NCI-H187 treated with DMSO at 0.1 percent for 48 hours (cell line): Measurements from ENCODE around the gene CRADD.
A peak's percentile ranks its signal among the peaks of the same experiment; 100 is the strongest.
"Not testable (repeated sequence)": the region's sequence is repeated elsewhere in the genome, so short reads cannot be mapped to it uniquely, and the experiment has no call there.

Experiments
- DNase-seq: peaks from one replicate; lab custom pipeline; 2025; lab: John Stamatoyannopoulos, UW

Gene CRADD

GRCh38 chr12:93784339-93785086 lies 107.3 kb downstream of the CRADD start:
- DNase-seq = peak; percentile 45

GRCh38 chr12:93785249-93786010 lies 108.3 kb downstream of the CRADD start:
- DNase-seq = no peak

GRCh38 chr12:93786656-93787397 lies 109.7 kb downstream of the CRADD start:
- DNase-seq = no peak

- DNase-seq = no peak
Measured at GRCh38 chr12:93788853-93789252, 111.7 kb downstream of the CRADD start.

GRCh38 chr12:93789767-93790166 lies 112.6 kb downstream of the CRADD start:
- DNase-seq = no peak

- DNase-seq = no peak
Measured at GRCh38 chr12:93790472-93791152, 113.4 kb downstream of the CRADD start.

GRCh38 chr12:93793007-93793406 lies 115.8 kb downstream of the CRADD start:
- no peak for DNase-seq

- no peak for DNase-seq
Measured at GRCh38 chr12:93793983-93794382, 116.8 kb downstream of the CRADD start.

- no peak for DNase-seq
Measured at GRCh38 chr12:93794738-93795137, 117.6 kb downstream of the CRADD start.

GRCh38 chr12:93795352-93795751 lies 118.2 kb downstream of the CRADD start:
- DNase-seq = no peak

GRCh38 chr12:93796729-93797128 lies 119.6 kb downstream of the CRADD start:
- DNase-seq = no peak

GRCh38 chr12:93798279-93799151 lies 121.3 kb downstream of the CRADD start:
- no peak for DNase-seq

GRCh38 chr12:93801666-93802065 lies 124.5 kb downstream of the CRADD start:
- not testable (repeated sequence) for DNase-seq

GRCh38 chr12:93802293-93802692 lies 125.1 kb downstream of the CRADD start:
- DNase-seq = no peak

- DNase-seq = no peak
Measured at GRCh38 chr12:93802698-93803423, 125.7 kb downstream of the CRADD start.

GRCh38 chr12:93803424-93803807 lies 126.2 kb downstream of the CRADD start:
- no peak for DNase-seq

GRCh38 chr12:93804392-93805179 lies 127.4 kb downstream of the CRADD start:
- no peak for DNase-seq

- no peak for DNase-seq
Measured at GRCh38 chr12:93805736-93806141, 128.6 kb downstream of the CRADD start.

GRCh38 chr12:93807354-93807753 lies 130.2 kb downstream of the CRADD start:
- no peak for DNase-seq
